NCI-H510A treated with DMSO at 0.1 percent for 48 hours (cell line): ENCODE data around the gene SP9.
A peak's percentile ranks its signal among the peaks of the same experiment; 100 is the strongest.

Experiments
- DNase-seq: peaks from one replicate; lab custom pipeline; 2025; lab: John Stamatoyannopoulos, UW

SP9 gene

GRCh38 chr2:174334781-174335251 is at the start of gene SP9:
Gene SP9 (plus strand): TSS chr2:174334954. CDS start chr2:174335093, 139 bp downstream.
- peak; percentile 94 for DNase-seq

- no peak for DNase-seq
Measured at GRCh38 chr2:174286172-174286571, 48.6 kb upstream of the SP9 start.

- no peak for DNase-seq
Measured at GRCh38 chr2:174292908-174293307, 41.8 kb upstream of the SP9 start.

GRCh38 chr2:174300114-174300513 is 34.6 kb upstream of the SP9 start:
- no peak for DNase-seq

- no peak for DNase-seq
Measured at GRCh38 chr2:174312581-174313234, 22.0 kb upstream of the SP9 start.

- DNase-seq = no peak
Measured at GRCh38 chr2:174322149-174322548, 12.6 kb upstream of the SP9 start.

- DNase-seq = no peak
Measured at GRCh38 chr2:174322746-174323145, 12.0 kb upstream of the SP9 start.

GRCh38 chr2:174324530-174324929 is 10.2 kb upstream of the SP9 start:
- DNase-seq = no peak

GRCh38 chr2:174325373-174326160 is 9.2 kb upstream of the SP9 start:
- no peak for DNase-seq

- DNase-seq = no peak
Measured at GRCh38 chr2:174326161-174327020, 8.4 kb upstream of the SP9 start.

GRCh38 chr2:174327021-174327840 is 7.5 kb upstream of the SP9 start:
- DNase-seq = no peak

- no peak for DNase-seq
Measured at GRCh38 chr2:174327841-174328113, 7.0 kb upstream of the SP9 start.

GRCh38 chr2:174328114-174328960 is 6.4 kb upstream of the SP9 start:
- DNase-seq = no peak

GRCh38 chr2:174328961-174329715 is 5.6 kb upstream of the SP9 start:
- no peak for DNase-seq

- peak; percentile 60 for DNase-seq
Measured at GRCh38 chr2:174330945-174331594, 3.7 kb upstream of the SP9 start.

- no peak for DNase-seq
Measured at GRCh38 chr2:174331595-174332216, 3.0 kb upstream of the SP9 start.

- DNase-seq = peak; percentile 98
Measured at GRCh38 chr2:174332217-174332963, 2.4 kb upstream of the SP9 start.

- DNase-seq = no peak
Measured at GRCh38 chr2:174333017-174333371, 1.8 kb upstream of the SP9 start.
